Adrenal gland (tissue), 5 donors: Measurements from ENCODE around the gene COL5A1.

ENCODE experiments used
- POLR2A ChIP-seq, 2 donors: fragments of 450-650 bp; IDR thresholded peaks; one replicate each; pipeline ENCODE4 v1.6.1; 2017; ENCODE audit warnings: antibody characterized with exemption in 2 of 2, mild to moderate bottlenecking in 2 of 2, moderate library complexity in 1 of 2
- TF ChIP-seq, protein P1 (sequence below), 6 experiments: fragments of 450-650 bp in 4 of 6; fragments of 200-600 bp in 2 of 6; sonication (generic) in 1 of 6; IDR thresholded peaks; 1 replicate in 5 of 6; 2 replicates in 1 of 6; pipeline versions ENCODE4 v1.5.1 to v1.8.0; 2016 to 2021; ENCODE audit warnings: antibody characterized with exemption in 6 of 6, mild to moderate bottlenecking in 2 of 6, moderate library complexity in 1 of 6
- donor health status: DM: no; HTN: no; CAD: no.

DNA sequence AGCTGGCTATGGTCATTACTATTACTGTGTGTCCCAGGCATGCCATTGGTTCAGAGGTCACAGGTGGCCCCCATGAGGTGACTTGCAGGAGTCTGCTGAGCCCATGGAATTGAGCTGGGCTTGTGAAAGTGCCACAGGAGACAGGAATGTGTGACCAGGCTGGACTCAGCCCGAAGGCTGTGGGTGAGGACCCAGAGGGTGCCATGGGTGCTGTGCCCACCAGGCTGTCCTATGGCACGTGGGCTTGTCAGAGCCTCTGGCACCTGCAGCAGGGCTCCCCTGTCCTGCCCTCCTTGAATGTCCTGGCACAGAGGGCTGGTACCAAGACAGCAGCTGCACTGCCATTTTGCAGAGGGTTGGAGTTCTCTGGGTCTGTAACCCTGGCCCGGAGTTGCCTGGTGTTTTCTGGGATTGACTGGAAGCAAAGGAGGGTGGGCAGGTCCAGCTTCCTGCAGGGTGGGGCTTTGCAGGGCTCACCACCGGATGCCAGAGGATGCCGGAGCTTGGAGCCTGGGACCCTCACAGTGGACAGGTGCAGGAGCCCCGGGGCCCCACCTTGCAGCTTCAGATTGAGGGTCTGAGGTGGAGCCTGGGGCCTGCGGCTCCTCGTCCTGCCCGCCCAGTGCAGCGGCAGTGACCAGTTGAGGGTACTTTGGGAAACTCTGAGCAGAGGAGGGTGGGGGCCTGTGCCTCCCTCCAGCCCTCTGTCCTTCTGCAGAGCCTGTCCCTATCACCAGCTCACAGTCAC, 14.2 kb downstream of the COL5A1 start:
- TF ChIP-seq, protein P1, sequence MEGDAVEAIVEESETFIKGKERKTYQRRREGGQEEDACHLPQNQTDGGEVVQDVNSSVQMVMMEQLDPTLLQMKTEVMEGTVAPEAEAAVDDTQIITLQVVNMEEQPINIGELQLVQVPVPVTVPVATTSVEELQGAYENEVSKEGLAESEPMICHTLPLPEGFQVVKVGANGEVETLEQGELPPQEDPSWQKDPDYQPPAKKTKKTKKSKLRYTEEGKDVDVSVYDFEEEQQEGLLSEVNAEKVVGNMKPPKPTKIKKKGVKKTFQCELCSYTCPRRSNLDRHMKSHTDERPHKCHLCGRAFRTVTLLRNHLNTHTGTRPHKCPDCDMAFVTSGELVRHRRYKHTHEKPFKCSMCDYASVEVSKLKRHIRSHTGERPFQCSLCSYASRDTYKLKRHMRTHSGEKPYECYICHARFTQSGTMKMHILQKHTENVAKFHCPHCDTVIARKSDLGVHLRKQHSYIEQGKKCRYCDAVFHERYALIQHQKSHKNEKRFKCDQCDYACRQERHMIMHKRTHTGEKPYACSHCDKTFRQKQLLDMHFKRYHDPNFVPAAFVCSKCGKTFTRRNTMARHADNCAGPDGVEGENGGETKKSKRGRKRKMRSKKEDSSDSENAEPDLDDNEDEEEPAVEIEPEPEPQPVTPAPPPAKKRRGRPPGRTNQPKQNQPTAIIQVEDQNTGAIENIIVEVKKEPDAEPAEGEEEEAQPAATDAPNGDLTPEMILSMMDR (IDR thresholded peaks at IDR 0.05) = no peak
- no peak for TF ChIP-seq POLR2A (IDR thresholded peaks at IDR 0.05)
